Measurements from ENCODE around the gene UBE2O. TPM values are rescaled to one million over a fixed set of nuclear protein-coding genes. Genes with fewer than 3 reads are reported as not detected.

UBE2O gene
- polyA plus RNA-seq, 1 donor: 30.2 TPM

GRCh38 chr17:76390003-76390421 is 62.9 kb downstream of the UBE2O start:
- no peak for DNase-seq

- DNase-seq: no peak
These were observed 63.7 kb downstream of the UBE2O start for GRCh38 chr17:76388966-76389888.

GRCh38 chr17:76386966-76387765 is 65.8 kb downstream of the UBE2O start:
- no peak for DNase-seq

- no peak for DNase-seq
These were observed 66.8 kb downstream of the UBE2O start for GRCh38 chr17:76385892-76386786.

- no peak for DNase-seq
These were observed 67.7 kb downstream of the UBE2O start for GRCh38 chr17:76384987-76385891.

- DNase-seq: peak; percentile 65
These were observed 68.5 kb downstream of the UBE2O start, which contains the start of gene SPHK1 for GRCh38 chr17:76384222-76384986. Gene SPHK1 (plus strand): TSS chr17:76384609. CDS start chr17:76385645, 1,036 bp downstream.

- no peak for DNase-seq
These were observed 69.3 kb downstream of the UBE2O start for GRCh38 chr17:76383546-76384221.

GRCh38 chr17:76382803-76383545 is 70.0 kb downstream of the UBE2O start:
- no peak for DNase-seq

- no peak for DNase-seq
These were observed 70.6 kb downstream of the UBE2O start for GRCh38 chr17:76382351-76382802.

GRCh38 chr17:76381633-76382350 is 71.2 kb downstream of the UBE2O start:
- no peak for DNase-seq

GRCh38 chr17:76379646-76380376 is 73.1 kb downstream of the UBE2O start:
- no peak for DNase-seq

GRCh38 chr17:76379275-76379641 is 73.7 kb downstream of the UBE2O start:
- DNase-seq: no peak

- DNase-seq: no peak
These were observed 74.2 kb downstream of the UBE2O start for GRCh38 chr17:76378548-76379274.

GRCh38 chr17:76376318-76377133 is 76.4 kb downstream of the UBE2O start:
- no peak for DNase-seq
